Activated CD8-positive, alpha-beta memory T cell treated with anti-CD3 and anti-CD28 coated beads, Interleukin-2, amount 50 U/mL, for 1 hour (primary cell): ENCODE measurements around the gene MDK.
A peak's percentile ranks its signal among the peaks of the same experiment; 100 is the strongest.

ENCODE experiments used
- DNase-seq: peaks from one replicate; pipeline ENCODE4 v3.0.0-alpha.2; 2020; ENCODE audit errors: extremely low read depth

The MDK gene

GRCh38 chr11:46381048-46381818, at the start of gene MDK:
MDK (plus strand) TSS chr11:46381669; CDS start chr11:46382058, 389 bp downstream.
- DNase-seq, result no peak

GRCh38 chr11:46332093-46332567, 49.3 kb upstream of the MDK start:
- DNase-seq, result no peak

- DNase-seq, result no peak
Observed at GRCh38 chr11:46332568-46333393, 48.7 kb upstream of the MDK start.

GRCh38 chr11:46333394-46333947, 48.0 kb upstream of the MDK start:
- DNase-seq, result no peak

GRCh38 chr11:46334211-46334610, 47.3 kb upstream of the MDK start:
- no peak for DNase-seq

GRCh38 chr11:46335271-46335670, 46.2 kb upstream of the MDK start:
- no peak for DNase-seq

GRCh38 chr11:46335890-46336562, 45.4 kb upstream of the MDK start:
- DNase-seq, result no peak

GRCh38 chr11:46336563-46337180, 44.8 kb upstream of the MDK start:
- no peak for DNase-seq

GRCh38 chr11:46337626-46338345, 43.7 kb upstream of the MDK start:
- no peak for DNase-seq

GRCh38 chr11:46338636-46338987, 42.9 kb upstream of the MDK start:
- no peak for DNase-seq

- no peak for DNase-seq
Observed at GRCh38 chr11:46338988-46339666, 42.3 kb upstream of the MDK start.

GRCh38 chr11:46339816-46340215, 41.7 kb upstream of the MDK start:
- DNase-seq, result no peak

GRCh38 chr11:46341454-46341853, 40.0 kb upstream of the MDK start:
- no peak for DNase-seq

- no peak for DNase-seq
Observed at GRCh38 chr11:46342239-46342638, 39.2 kb upstream of the MDK start.

- no peak for DNase-seq
Observed at GRCh38 chr11:46343520-46343919, 37.9 kb upstream of the MDK start.

GRCh38 chr11:46345131-46345597, 36.3 kb upstream of the MDK start:
- DNase-seq, result no peak

- no peak for DNase-seq
Observed at GRCh38 chr11:46345881-46346484, 35.5 kb upstream of the MDK start.

- DNase-seq, result peak; percentile 57
Observed at GRCh38 chr11:46346886-46347636, 34.4 kb upstream of the MDK start, which contains the start of gene DGKZ. DGKZ (plus strand) TSS chr11:46347463; CDS start chr11:46347660, 197 bp downstream.
